Heart left ventricle (tissue), 13 donors: ENCODE results near the gene CPNE9.
"Not testable (repeated sequence)": the region's sequence is repeated elsewhere in the genome, so short reads cannot be mapped to it uniquely, and the experiment has no call there.

Source experiments
- CTCF ChIP-seq, 12 donors: fragments of 200-600 bp; sonication (generic) in 4 of 12; IDR thresholded peaks; one replicate each; pipeline versions ENCODE4 v1.5.0 to v1.8.0; 2018 to 2022; ENCODE audit warnings: antibody characterized with exemption in 12 of 12, mild to moderate bottlenecking in 5 of 12
- POLR2A ChIP-seq, 2 donors: fragments of 450-650 bp; IDR thresholded peaks; one replicate each; pipeline ENCODE4 v1.6.1; 2017; ENCODE audit warnings: antibody characterized with exemption in 2 of 2, mild to moderate bottlenecking in 2 of 2, moderate library complexity in 2 of 2
- donor health status: ischemic (EF 13 %, LVEDD 7.1; RV severe dilation, severe dysfunction).
- donor health status: DM: no; HTN: yes; CAD: no.
- donor health status: DM: no; HTN: no; CAD: no.
- donor health status: ischemic (EF 25% LVEDD 6.9; RV normal size, moderate dysfunction).
- donor health status: ischemic (EF 25% LVEDD 5.7; RV mildly dilated, moderate dysfunction).
- donor health status: ischemic (EF 35%, LVEDD 5.7; RV mildly dilated, moderate dysfunction).
- donor health status: nonischemic (EF 11% LVEDD 7.7; RV severe dilation, severe dysfunction).
- donor health status: DM: yes; HTN: yes; CAD: no.
- donor health status: PGD.
- donor health status: ischemic (EF 29% LVEDD 5.4; RV normal size, mild dysfunction).
- donor health status: nonischemic (EF 23%, LVEDD 6.1; RV moderate dilation, normal function).

GRCh38 chr3:9771007-9771406 lies 67.4 kb downstream of the CPNE9 start:
- TF ChIP-seq CTCF, POLR2A (IDR thresholded peaks at IDR 0.05): not testable (repeated sequence)
